GM18868 (cell line): ENCODE data around the gene RABGAP1.
A peak's percentile ranks its signal among the peaks of the same experiment; 100 is the strongest.

Experiments used
- ATAC-seq: cut with Tn5 transposase; IDR thresholded peaks from one replicate; pipeline ENCODE4 v1.9.1; 2021; ENCODE audit warnings: mild to moderate bottlenecking, moderate library complexity; ENCODE audit not compliant: unreplicated experiment

The RABGAP1 gene

GRCh38 chr9:123007269-123007668 lies 66.4 kb downstream of the RABGAP1 start:
- no peak for ATAC-seq

- no peak for ATAC-seq
Measured at GRCh38 chr9:123008909-123009308, 68.1 kb downstream of the RABGAP1 start.

GRCh38 chr9:123011380-123011779 lies 70.6 kb downstream of the RABGAP1 start:
- ATAC-seq = no peak

GRCh38 chr9:123011878-123012528 lies 71.2 kb downstream of the RABGAP1 start:
- ATAC-seq = no peak

GRCh38 chr9:123016631-123017030 lies 75.8 kb downstream of the RABGAP1 start:
- no peak for ATAC-seq

GRCh38 chr9:123020796-123021195 lies 80.0 kb downstream of the RABGAP1 start:
- no peak for ATAC-seq

- ATAC-seq = no peak
Measured at GRCh38 chr9:123026425-123026824, 85.6 kb downstream of the RABGAP1 start.

GRCh38 chr9:123027517-123027916 lies 86.7 kb downstream of the RABGAP1 start:
- ATAC-seq = no peak

- no peak for ATAC-seq
Measured at GRCh38 chr9:123028136-123028535, 87.3 kb downstream of the RABGAP1 start.

GRCh38 chr9:123028973-123029372 lies 88.2 kb downstream of the RABGAP1 start:
- no peak for ATAC-seq

GRCh38 chr9:123031963-123032362 lies 91.1 kb downstream of the RABGAP1 start:
- no peak for ATAC-seq

- ATAC-seq = no peak
Measured at GRCh38 chr9:123033352-123033751, 92.5 kb downstream of the RABGAP1 start, which contains the start of gene GPR21. Gene GPR21, plus strand, starts transcription at chr9:123033667. Its CDS starts 900 bp downstream, at chr9:123034567.

GRCh38 chr9:123033864-123034601 lies 93.2 kb downstream of the RABGAP1 start:
- ATAC-seq = peak; percentile 85

GRCh38 chr9:123034881-123035510 lies 94.2 kb downstream of the RABGAP1 start:
- ATAC-seq = no peak

GRCh38 chr9:123035791-123036190 lies 95.0 kb downstream of the RABGAP1 start:
- ATAC-seq = no peak

- ATAC-seq = no peak
Measured at GRCh38 chr9:123036893-123037545, 96.2 kb downstream of the RABGAP1 start.

GRCh38 chr9:123039617-123040219 lies 98.9 kb downstream of the RABGAP1 start:
- ATAC-seq = no peak

GRCh38 chr9:123040801-123041200 lies 100.0 kb downstream of the RABGAP1 start:
- ATAC-seq = no peak

- no peak for ATAC-seq
Measured at GRCh38 chr9:123041489-123041888, 100.7 kb downstream of the RABGAP1 start.

GRCh38 chr9:123043081-123043939 lies 102.5 kb downstream of the RABGAP1 start:
- ATAC-seq = no peak
